Muscle of leg (tissue), 11 donors: ENCODE measurements around the gene PCDHGA6. TPM values are rescaled to one million over a fixed set of nuclear protein-coding genes. Genes with fewer than 3 reads are reported as not detected.
"Not testable (repeated sequence)": the region's sequence is repeated elsewhere in the genome, so short reads cannot be mapped to it uniquely, and the experiment has no call there.

Experiments
- DNase-seq: peaks from one replicate; pipeline ENCODE4 v3.0.0; 2013
- H3K27ac ChIP-seq: one replicate; pipeline ENCODE4 v1.5.1; 2013; ENCODE audit warnings: mild to moderate bottlenecking, low read length, control low read depth
- H3K27me3 ChIP-seq: one replicate; pipeline ENCODE4 v1.6.1; 2013; ENCODE audit warnings: low read length; ENCODE audit not compliant: control insufficient read depth, insufficient read depth
- H3K36me3 ChIP-seq: one replicate; pipeline ENCODE4 v1.6.1; 2013; ENCODE audit warnings: low read length; ENCODE audit not compliant: control insufficient read depth, insufficient read depth
- H3K4me1 ChIP-seq: one replicate; pipeline ENCODE4 v1.6.1; 2013; ENCODE audit warnings: low read length; ENCODE audit not compliant: control insufficient read depth, insufficient read depth
- H3K4me3 ChIP-seq: one replicate; pipeline ENCODE4 v1.5.1; 2013; ENCODE audit warnings: low read length, control low read depth
- H3K9me3 ChIP-seq: replicated peaks from 2 replicates; pipeline ENCODE4 v1.6.1; 2013; ENCODE audit warnings: low read depth, low read length; ENCODE audit not compliant: control insufficient read depth
- WGBS: methylation state at CpG from one replicate; pipeline ENCODE4 v1.1.5; 2013; ENCODE audit warnings: missing lambda C conversion rate; ENCODE audit not compliant: insufficient coverage; 5-methylcytosine and 5-hydroxymethylcytosine counted together
- polyA plus RNA-seq, 8 donors: library from polyadenylated mRNA; unstranded; fragments of 120-200 nt; gene quantifications; one replicate each; pipeline versions ENCODE4 v1.2.1 to v1.2.3, GENCODE V29; 2013; ENCODE audit warnings: inconsistent platforms in 1 of 8, low replicate concordance in 1 of 8; ENCODE audit not compliant: insufficient read length in 8 of 8, insufficient read depth in 1 of 8
- total RNA-seq: library from RNA; stranded (reverse); fragments of 120-200 nt; gene quantifications from one replicate; pipeline ENCODE4 v1.2.4, GENCODE V29; 2013

Gene PCDHGA6
- total and polyA plus RNA-seq, 9 donors: 2.2 to 4.4 (median 3.0) TPM

DNA sequence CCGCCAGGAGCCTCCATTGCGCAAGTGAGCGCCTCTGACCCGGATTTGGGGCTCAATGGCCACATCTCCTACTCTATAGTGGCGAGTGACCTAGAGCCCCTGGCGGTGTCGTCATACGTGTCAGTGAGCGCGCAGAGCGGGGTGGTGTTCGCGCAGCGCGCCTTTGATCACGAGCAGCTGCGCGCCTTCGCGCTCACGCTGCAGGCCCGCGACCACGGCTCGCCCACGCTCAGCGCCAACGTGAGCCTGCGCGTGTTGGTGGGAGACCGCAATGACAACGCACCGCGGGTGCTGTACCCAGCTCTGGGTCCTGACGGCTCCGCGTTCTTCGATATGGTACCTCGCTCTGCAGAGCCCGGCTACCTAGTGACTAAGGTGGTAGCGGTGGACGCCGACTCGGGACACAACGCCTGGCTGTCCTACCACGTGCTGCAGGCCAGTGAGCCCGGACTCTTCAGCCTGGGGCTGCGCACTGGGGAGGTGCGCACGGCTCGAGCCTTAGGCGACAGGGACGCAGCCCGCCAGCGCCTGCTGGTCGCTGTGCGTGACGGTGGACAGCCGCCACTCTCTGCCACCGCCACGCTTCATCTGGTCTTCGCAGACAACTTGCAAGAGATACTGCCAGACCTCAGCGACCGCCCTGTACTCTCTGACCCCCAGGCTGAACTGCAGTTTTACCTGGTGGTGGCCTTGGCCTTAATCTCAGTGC lies 36.1 kb downstream of the PCDHGA6 start:
- 16% methylated on average over 64 of the region's 64 CpGs for WGBS
- H3K9me3 ChIP-seq: peaks cover 87% of the 10 kb centered on the region
- no peak overlapping the region for H3K4me3 ChIP-seq
- no peak overlapping the region for H3K27ac ChIP-seq
- DNase-seq: no peak
- H3K36me3 ChIP-seq: no peaks in the 10 kb centered on the region
- H3K4me1 ChIP-seq: no peaks in the 10 kb centered on the region
- peaks cover 27% of the 10 kb centered on the region for H3K27me3 ChIP-seq

DNA sequence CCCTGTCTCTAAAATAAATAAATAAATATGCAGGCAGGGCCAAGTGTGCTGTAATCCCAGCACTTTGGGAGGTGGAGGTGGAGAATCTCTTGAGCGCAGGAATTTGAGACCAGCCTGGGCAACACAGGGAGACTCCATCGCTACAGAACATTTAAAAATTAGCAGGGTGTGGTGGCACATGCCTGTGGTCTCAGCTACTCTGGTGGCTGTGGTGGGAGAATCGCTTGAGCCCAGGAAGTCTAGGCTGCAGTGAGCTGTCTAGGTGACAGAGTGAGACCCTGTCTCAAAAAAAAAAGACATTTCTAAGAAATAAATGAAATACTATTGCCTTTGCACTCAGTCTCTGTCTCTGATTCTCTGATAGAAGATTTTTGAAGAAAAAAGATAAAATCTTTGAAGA lies 37.9 kb downstream of the PCDHGA6 start:
- 46% methylated on average over 3 of the region's 3 CpGs for WGBS
- Histone ChIP-seq H3K36me3 (no peaks in the 10 kb centered on the region), H3K4me3 (no peak overlapping the region), H3K9me3 (peaks cover 82% of the 10 kb centered on the region), H3K4me1 (no peaks in the 10 kb centered on the region), H3K27ac (no peak overlapping the region), H3K27me3 (peaks cover 24% of the 10 kb centered on the region)
- no peak for DNase-seq

DNA sequence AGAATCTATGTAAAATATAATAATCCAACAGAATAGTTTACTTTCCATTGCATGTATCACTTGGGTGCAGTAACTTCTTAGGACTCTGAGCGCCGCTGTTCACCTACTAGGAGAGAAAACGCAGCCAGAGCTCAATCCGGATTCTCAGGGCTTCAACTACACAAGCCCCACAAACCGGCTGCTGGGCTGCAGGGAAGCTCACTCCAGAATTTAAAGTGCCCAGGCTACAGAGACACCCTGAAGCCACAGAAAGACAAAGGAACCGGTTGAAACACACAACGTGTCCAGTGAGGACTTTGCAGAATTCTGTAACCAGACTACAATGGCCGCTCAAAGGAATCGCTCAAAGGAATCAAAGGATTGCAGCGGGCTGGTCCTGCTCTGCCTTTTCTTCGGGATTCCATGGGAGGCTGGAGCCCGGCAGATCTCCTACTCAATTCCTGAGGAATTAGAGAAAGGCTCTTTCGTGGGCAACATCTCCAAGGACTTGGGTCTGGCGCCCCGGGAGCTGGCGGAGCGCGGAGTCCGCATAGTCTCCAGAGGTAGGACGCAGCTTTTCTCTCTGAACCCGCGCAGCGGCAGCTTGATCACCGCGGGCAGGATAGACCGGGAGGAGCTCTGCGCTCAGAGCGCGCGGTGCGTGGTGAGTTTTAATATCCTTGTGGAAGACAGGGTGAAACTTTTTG lies 39.3 kb downstream of the PCDHGA6 start, which contains the start of gene PCDHGA10:
PCDHGA10 (plus strand) TSS at position 134 of the 686 bp plus-strand sequence; CDS start at position 323, 189 bp downstream.
- Histone ChIP-seq H3K4me3 (peak within 1 kb of the TSS; percentile 19), H3K36me3 (no peaks in the 10 kb centered on the region), H3K4me1 (peaks cover 2% of the 10 kb centered on the region), H3K27me3 (peaks cover 21% of the 10 kb centered on the region), H3K27ac (no peak within 1 kb of the TSS), H3K9me3 (peaks cover 76% of the 10 kb centered on the region)
- WGBS: 12% methylated on average over 23 of the region's 31 CpGs
- peak; percentile 38 for DNase-seq

DNA sequence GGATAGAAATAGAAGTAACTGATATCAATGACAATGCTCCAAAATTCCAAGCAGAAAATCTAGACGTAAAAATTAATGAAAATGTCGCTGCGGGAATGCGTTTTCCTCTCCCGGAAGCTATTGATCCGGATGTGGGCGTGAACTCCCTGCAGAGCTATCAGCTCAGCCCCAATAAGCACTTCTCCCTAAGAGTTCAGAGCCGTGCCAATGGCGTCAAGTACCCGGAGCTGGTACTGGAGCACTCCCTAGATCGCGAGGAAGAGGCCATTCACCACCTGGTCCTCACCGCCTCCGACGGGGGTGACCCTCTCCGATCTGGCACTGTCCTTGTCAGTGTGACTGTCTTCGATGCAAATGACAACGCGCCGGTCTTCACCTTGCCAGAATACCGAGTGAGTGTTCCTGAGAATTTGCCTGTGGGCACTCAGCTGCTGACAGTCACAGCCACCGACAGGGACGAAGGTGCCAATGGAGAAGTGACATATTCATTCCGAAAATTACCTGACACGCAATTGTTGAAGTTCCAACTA lies 39.9 kb downstream of the PCDHGA6 start:
- Histone ChIP-seq H3K4me1 (peaks cover 2% of the 10 kb centered on the region), H3K4me3 (peak overlapping the region; percentile 19), H3K27me3 (peaks cover 18% of the 10 kb centered on the region), H3K27ac (no peak overlapping the region), H3K36me3 (no peaks in the 10 kb centered on the region), H3K9me3 (peaks cover 76% of the 10 kb centered on the region)
- 13% methylated on average over 20 of the region's 25 CpGs for WGBS
- no peak for DNase-seq

DNA sequence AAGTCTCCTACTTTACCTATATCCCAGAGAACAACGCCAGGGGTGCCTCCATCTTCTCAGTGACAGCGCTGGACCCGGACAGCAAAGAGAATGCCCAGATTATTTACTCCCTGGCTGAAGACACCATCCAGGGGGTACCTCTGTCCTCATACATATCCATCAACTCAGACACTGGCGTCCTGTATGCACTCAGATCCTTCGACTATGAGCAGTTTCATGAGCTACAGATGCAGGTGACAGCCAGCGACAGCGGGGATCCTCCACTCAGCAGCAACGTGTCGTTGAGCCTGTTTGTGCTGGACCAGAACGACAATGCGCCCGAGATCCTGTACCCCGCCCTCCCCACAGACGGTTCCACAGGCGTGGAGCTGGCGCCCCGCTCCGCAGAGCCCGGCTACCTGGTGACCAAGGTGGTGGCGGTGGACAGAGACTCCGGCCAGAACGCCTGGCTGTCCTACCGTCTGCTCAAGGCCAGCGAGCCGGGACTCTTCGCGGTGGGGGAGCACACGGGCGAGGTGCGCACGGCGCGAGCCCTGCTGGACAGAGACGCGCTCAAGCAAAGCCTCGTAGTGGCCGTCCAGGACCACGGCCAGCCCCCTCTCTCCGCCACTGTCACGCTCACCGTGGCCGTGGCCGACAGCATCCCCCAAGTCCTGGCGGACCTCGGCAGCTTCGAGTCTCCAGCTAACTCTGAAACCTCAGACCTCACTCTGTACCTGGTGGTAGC lies 41.0 kb downstream of the PCDHGA6 start:
- not testable (repeated sequence) for H3K36me3 ChIP-seq, H3K4me1 ChIP-seq, H3K27ac ChIP-seq, H3K4me3 ChIP-seq, DNase-seq
- Histone ChIP-seq H3K27me3 (peaks cover 22% of the 10 kb centered on the region), H3K9me3 (peaks cover 76% of the 10 kb centered on the region)
- WGBS: 19% methylated on average over 33 of the region's 46 CpGs

DNA sequence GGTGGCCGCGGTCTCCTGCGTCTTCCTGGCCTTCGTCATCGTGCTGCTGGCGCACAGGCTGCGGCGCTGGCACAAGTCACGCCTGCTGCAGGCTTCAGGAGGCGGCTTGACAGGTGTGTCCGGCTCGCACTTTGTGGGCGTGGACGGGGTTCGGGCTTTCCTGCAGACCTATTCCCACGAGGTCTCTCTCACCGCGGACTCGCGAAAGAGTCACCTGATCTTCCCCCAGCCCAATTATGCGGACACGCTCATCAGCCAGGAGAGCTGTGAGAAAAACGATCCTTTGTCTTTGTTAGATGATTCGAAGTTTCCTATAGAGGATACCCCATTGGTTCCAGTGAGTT lies 41.6 kb downstream of the PCDHGA6 start:
- not testable (repeated sequence) for DNase-seq, H3K36me3 ChIP-seq, H3K27ac ChIP-seq, H3K4me3 ChIP-seq, H3K4me1 ChIP-seq
- WGBS: 23% methylated on average over 11 of the region's 24 CpGs
- Histone ChIP-seq H3K27me3 (peaks cover 19% of the 10 kb centered on the region), H3K9me3 (peaks cover 74% of the 10 kb centered on the region)

DNA sequence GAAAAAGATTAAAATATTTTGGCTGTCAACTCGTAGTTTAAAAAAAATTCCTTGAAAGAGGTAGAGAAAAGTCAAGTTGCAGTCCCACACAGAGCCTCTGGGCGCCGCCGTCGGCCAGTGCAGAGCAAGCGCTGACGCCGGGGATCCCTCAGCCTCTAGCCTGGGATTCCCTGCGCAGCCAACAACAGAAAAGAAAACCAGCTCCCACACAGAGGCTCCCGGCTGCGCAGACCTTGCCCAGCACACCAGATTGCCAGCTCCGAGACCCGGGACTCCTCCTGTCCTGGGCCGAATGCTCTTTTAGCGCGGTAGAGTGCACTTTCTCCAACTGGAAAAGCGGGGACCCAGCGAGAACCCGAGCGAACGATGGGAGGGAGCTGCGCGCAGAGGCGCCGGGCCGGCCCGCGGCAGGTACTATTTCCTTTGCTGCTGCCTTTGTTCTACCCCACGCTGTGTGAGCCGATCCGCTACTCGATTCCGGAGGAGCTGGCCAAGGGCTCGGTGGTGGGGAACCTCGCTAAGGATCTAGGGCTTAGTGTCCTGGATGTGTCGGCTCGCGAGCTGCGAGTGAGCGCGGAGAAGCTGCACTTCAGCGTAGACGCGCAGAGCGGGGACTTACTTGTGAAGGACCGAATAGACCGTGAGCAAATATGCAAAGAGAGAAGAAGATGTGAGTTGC lies 43.9 kb downstream of the PCDHGA6 start, which contains the start of gene PCDHGB7:
PCDHGB7 (plus strand) TSS at position 184 of the 679 bp plus-strand sequence; CDS start at position 367, 183 bp downstream.
- H3K27me3 ChIP-seq: peaks cover 29% of the 10 kb centered on the region
- peaks cover 84% of the 10 kb centered on the region for H3K9me3 ChIP-seq
- peak; percentile 67 for DNase-seq
- H3K4me1 ChIP-seq, H3K36me3 ChIP-seq: not testable (repeated sequence)
- 7% methylated on average over 33 of the region's 47 CpGs for WGBS
- peak within 1 kb of the TSS; percentile 24 for H3K27ac ChIP-seq
- H3K4me3 ChIP-seq: peak within 1 kb of the TSS; percentile 35

DNA sequence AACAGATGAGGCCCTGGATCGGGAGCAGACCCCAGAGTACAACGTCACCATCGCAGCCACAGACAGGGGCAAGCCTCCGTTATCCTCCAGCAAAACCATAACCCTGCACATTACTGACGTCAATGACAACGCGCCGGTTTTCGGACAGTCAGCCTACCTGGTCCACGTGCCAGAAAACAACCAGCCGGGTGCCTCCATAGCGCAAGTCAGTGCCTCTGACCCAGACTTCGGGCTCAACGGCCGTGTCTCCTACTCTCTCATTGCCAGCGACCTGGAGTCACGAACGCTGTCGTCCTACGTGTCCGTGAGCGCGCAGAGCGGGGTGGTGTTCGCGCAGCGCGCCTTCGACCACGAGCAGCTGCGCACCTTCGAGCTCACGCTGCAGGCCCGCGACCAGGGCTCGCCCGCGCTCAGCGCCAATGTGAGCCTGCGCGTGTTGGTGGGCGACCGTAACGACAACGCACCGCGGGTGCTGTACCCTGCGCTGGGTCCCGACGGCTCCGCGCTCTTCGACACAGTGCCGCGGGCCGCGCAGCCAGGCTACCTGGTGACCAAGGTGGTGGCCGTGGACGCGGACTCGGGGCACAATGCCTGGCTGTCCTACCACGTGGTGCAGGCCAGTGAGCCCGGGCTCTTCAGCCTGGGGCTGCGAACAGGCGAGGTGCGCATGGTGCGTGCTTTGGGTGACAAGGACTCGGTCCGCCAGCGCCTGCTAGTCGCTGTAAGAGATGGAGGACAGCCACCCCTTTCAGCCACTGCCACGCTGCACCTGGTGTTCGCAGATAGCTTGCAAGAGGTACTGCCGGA lies 45.6 kb downstream of the PCDHGA6 start:
- WGBS: 21% methylated on average over 70 of the region's 74 CpGs
- Histone ChIP-seq H3K4me3 (no peak overlapping the region), H3K27me3 (peaks cover 32% of the 10 kb centered on the region), H3K27ac (no peak overlapping the region), H3K36me3 (no peaks in the 10 kb centered on the region), H3K9me3 (peaks cover 81% of the 10 kb centered on the region), H3K4me1 (peaks cover 2% of the 10 kb centered on the region)
- DNase-seq: no peak

DNA sequence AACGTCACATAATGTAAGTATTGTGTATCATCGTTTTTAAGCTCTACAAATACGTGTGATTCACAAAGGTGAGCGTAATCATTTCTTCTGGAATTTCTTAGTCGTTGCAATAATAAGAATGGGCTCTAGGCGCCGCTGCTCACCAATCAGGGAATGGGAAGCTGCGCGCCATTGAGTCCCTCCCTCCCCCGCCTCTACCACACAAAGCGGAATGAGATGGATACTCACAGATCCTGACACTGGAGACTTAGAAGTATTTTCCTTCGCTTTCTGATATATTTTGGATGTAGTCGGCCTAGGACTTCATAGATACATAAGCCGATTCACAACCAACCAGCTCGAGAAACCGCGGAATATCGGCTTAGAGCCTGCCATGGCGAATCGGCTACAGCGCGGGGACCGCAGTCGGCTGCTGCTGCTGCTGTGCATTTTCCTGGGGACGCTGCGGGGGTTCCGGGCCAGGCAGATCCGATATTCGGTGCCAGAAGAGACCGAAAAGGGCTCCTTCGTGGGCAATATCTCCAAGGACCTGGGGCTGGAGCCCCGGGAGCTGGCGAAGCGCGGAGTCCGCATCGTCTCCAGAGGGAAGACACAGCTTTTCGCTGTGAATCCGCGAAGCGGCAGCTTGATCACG lies 47.3 kb downstream of the PCDHGA6 start, which contains the start of gene PCDHGA11:
PCDHGA11 (plus strand) TSS at position 197 of the 634 bp plus-strand sequence; CDS start at position 374, 177 bp downstream.
- peaks cover 28% of the 10 kb centered on the region for H3K27me3 ChIP-seq

More for the DNA sequence above, 47.3 kb downstream of the PCDHGA6 start, which contains the start of gene PCDHGA11:
- Histone ChIP-seq H3K4me3 (peak within 1 kb of the TSS; percentile 16), H3K36me3 (no peaks in the 10 kb centered on the region), H3K4me1 (peaks cover 2% of the 10 kb centered on the region), H3K27ac (no peak within 1 kb of the TSS), H3K9me3 (peaks cover 83% of the 10 kb centered on the region)
- WGBS: 7% methylated on average over 25 of the region's 42 CpGs
- peak; percentile 43 for DNase-seq
